Activated CD4-positive, alpha-beta memory T cell treated with anti-CD3 and anti-CD28 coated beads, Interleukin-2, amount 10 ng/mL, durations not matched to agents 7 days and 5 days (primary cell): Measurements from ENCODE around the gene SGTA. TPM values are rescaled to one million over a fixed set of nuclear protein-coding genes. Genes with fewer than 3 reads are reported as not detected.

Experiments used
- CTCF ChIA-PET: fragments of 350-600 bp; sonication (Branson Sonifier 250); formaldehyde crosslinking; loops from one replicate; lab custom pipeline; 2021; ENCODE audit warnings: antibody characterized with exemption, inconsistent platforms; lab: Charles Lee
- POLR2A ChIA-PET: fragments of 350-600 bp; sonication (Branson Sonifier 250); formaldehyde crosslinking; loops from one replicate; lab custom pipeline; 2021; ENCODE audit warnings: antibody characterized with exemption; lab: Charles Lee
- DNase-seq: peaks from one replicate; pipeline ENCODE4 v3.0.0-alpha.2; 2020
- H3K27ac Mint-ChIP-seq: one replicate; pipeline ENCODE4 v1.8.0; 2021; ENCODE audit warnings: mild to moderate bottlenecking, mixed read lengths
- H3K27me3 Mint-ChIP-seq: one replicate; pipeline ENCODE4 v1.8.0; 2021; ENCODE audit warnings: mixed read lengths
- H3K36me3 Mint-ChIP-seq: one replicate; pipeline ENCODE4 v1.8.0; 2021; ENCODE audit warnings: low read depth, mixed read lengths
- H3K4me1 Mint-ChIP-seq: one replicate; pipeline ENCODE4 v1.8.0; 2021; ENCODE audit warnings: mixed read lengths
- H3K4me3 Mint-ChIP-seq: one replicate; pipeline ENCODE4 v1.8.0; 2021; ENCODE audit warnings: mild to moderate bottlenecking, mixed read lengths
- H3K9me3 Mint-ChIP-seq: one replicate; pipeline ENCODE4 v1.8.0; 2021; ENCODE audit warnings: mixed read lengths
- total RNA-seq, 2 experiments: library from RNA; stranded (reverse); gene quantifications; one replicate each; pipeline ENCODE4 v1.2.3, GENCODE V29; 2021

SGTA gene
- total RNA-seq, 2 experiments from 2014 or later, result 38.2 to 42.7 TPM

DNA sequence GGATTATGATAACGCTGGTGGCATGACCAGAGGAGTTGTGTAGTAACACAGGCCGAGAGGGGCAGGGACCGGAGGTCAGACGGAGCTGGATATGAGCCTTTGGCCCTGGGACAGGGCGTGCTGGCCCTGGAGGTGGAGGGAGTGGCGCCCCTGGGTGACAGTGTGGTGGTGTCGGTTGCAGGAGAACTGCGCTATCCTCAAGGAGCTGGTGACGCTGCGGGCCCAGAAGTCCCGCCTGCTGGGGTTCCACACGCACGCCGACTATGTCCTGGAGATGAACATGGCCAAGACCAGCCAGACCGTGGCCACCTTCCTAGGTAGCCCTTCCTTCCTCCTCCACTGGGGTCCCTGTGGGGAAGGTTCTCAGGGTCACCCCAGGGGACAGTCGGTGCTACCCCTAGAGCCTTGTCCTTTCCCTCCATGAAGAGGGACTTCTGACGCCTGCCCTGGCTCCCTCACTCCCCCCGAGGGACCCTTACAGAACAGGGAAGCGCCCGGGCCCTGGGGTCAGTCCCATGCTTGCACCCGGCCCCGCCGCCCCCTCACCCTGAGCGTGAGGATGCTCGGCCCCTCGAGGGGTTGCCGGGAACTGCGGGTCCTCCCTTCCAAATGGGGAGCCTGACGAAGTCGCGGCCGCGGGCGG, 23.8 kb upstream of the SGTA start:
- peaks cover 31% of the 10 kb centered on the region for H3K36me3 Mint-ChIP-seq
- CTCF ChIA-PET, result no interaction called here
- H3K9me3 Mint-ChIP-seq, result no peaks in the 10 kb centered on the region
- no peak for DNase-seq
- H3K4me1 Mint-ChIP-seq, result no peaks in the 10 kb centered on the region
- H3K4me3 Mint-ChIP-seq, result no peak overlapping the region
- no peak overlapping the region for H3K27ac Mint-ChIP-seq
- H3K27me3 Mint-ChIP-seq, result no peaks in the 10 kb centered on the region
- POLR2A ChIA-PET, result no interaction called here

- Mint-ChIP-seq H3K4me1 (no peaks in the 10 kb centered on the region), H3K4me3 (no peak overlapping the region), H3K36me3 (peaks cover 32% of the 10 kb centered on the region), H3K9me3 (no peaks in the 10 kb centered on the region), H3K27ac (no peak overlapping the region), H3K27me3 (no peaks in the 10 kb centered on the region)
- CTCF ChIA-PET, result no interaction called here
- DNase-seq, result no peak
- POLR2A ChIA-PET, result no interaction called here
Measured at GRCh38 chr19:2805991-2806649, 23.0 kb upstream of the SGTA start.

DNA sequence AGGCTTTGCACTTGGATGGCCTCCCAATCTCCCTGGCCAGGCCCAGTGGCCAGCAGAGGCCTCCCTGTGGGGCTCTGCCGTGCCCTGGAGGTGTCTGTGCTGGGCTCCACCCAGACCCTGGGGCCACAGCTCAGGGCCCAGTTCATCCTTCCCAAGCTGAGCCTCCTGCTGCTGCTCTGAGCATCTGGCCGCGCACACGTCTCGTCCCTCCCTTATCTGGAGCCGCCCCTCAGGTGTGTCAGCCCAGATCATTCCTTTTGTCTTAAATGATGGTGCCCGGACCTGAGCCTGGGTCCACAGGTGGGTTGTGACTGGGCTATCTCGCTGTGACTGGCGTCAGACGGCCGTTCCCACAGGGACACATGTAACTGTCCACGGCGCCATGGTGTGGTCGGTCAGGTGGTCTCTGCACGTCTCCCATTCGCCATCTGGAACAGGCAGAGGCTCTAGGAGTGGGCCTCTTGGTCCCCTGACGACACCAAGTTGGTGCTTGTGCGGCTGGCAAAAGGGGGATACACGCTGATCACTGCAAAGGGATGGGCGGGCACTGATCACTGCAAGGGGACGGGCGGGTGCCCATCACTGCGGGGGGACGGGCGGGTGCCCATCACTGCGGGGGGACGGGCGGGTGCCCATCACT, 22.3 kb upstream of the SGTA start:
- no peaks in the 10 kb centered on the region for H3K9me3 Mint-ChIP-seq
- CTCF ChIA-PET, result no interaction called here
- H3K4me3 Mint-ChIP-seq, result no peak overlapping the region
- POLR2A ChIA-PET, result no interaction called here
- H3K36me3 Mint-ChIP-seq, result peaks cover 35% of the 10 kb centered on the region
- H3K27me3 Mint-ChIP-seq, result no peaks in the 10 kb centered on the region
- H3K27ac Mint-ChIP-seq, result no peak overlapping the region
- no peak for DNase-seq
- no peaks in the 10 kb centered on the region for H3K4me1 Mint-ChIP-seq

- no peak for DNase-seq
- Mint-ChIP-seq H3K4me3 (no peak overlapping the region), H3K36me3 (peaks cover 35% of the 10 kb centered on the region), H3K4me1 (no peaks in the 10 kb centered on the region), H3K27ac (no peak overlapping the region), H3K27me3 (no peaks in the 10 kb centered on the region), H3K9me3 (no peaks in the 10 kb centered on the region)
- ChIA-PET POLR2A (no interaction called here), CTCF (interaction anchor here (1.0 kb wide), 1 partner anchor 146 kb away, joined by 3 read pairs; no protein-coding TSS in a partner anchor)
Measured at GRCh38 chr19:2804156-2805004, 21.3 kb upstream of the SGTA start.

- H3K4me3 Mint-ChIP-seq, result no peak overlapping the region
- H3K36me3 Mint-ChIP-seq, result peaks cover 29% of the 10 kb centered on the region
- H3K4me1 Mint-ChIP-seq, result no peaks in the 10 kb centered on the region
- no peaks in the 10 kb centered on the region for H3K9me3 Mint-ChIP-seq
- H3K27me3 Mint-ChIP-seq, result no peaks in the 10 kb centered on the region
- H3K27ac Mint-ChIP-seq, result no peak overlapping the region
- POLR2A ChIA-PET, result no interaction called here
- no peak for DNase-seq
- CTCF ChIA-PET, result interaction anchor here (1.0 kb wide), 1 partner anchor 147 kb away, joined by 3 read pairs; no protein-coding TSS in a partner anchor
Measured at GRCh38 chr19:2803486-2804155, 20.5 kb upstream of the SGTA start.

DNA sequence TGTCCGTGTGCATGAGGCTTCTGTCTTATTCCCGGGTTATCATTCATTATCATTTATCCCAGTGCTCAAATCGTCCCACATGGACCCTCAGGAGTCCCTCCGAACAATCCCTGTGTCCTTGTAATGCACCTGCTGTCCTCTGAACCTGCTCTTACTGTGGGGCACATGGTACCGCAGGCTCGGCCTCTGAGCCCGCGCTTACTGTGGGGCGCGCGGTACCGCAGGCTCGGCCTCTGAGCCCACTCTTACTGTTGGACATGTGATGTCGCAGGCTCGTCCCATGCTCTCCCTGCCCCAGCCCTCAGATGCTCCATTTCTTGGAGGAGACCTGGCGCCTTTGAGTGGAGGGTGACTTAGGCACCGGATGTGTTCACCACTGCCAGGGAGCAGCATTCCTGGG, 19.8 kb upstream of the SGTA start:
- POLR2A ChIA-PET, result no interaction called here
- no peak overlapping the region for H3K27ac Mint-ChIP-seq
- no peaks in the 10 kb centered on the region for H3K27me3 Mint-ChIP-seq
- no peaks in the 10 kb centered on the region for H3K9me3 Mint-ChIP-seq
- H3K4me1 Mint-ChIP-seq, result no peaks in the 10 kb centered on the region
- H3K4me3 Mint-ChIP-seq, result no peak overlapping the region
- H3K36me3 Mint-ChIP-seq, result peaks cover 28% of the 10 kb centered on the region
- CTCF ChIA-PET, result no interaction called here
- no peak for DNase-seq

DNA sequence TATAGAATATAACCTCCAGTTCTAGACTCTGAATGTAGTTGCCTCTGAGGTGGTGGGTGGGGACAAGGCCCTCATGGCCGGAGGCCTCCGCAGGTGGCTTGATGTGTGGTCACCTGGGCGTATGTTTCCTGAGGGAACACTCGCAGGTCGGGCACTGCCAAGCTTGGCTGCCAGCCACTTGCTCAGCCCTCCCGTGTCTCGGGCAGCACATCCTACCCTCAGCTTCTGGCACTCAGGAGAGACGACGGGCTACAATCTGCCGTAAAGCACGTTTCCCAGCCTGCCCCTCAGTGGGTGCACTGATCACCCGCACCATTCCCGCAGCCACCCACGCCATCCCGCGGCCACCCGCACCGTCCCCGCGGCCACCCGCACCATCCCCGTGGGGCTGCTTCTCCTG, 17.4 kb upstream of the SGTA start:
- H3K36me3 Mint-ChIP-seq, result peaks cover 36% of the 10 kb centered on the region
- POLR2A ChIA-PET, result no interaction called here

DNA sequence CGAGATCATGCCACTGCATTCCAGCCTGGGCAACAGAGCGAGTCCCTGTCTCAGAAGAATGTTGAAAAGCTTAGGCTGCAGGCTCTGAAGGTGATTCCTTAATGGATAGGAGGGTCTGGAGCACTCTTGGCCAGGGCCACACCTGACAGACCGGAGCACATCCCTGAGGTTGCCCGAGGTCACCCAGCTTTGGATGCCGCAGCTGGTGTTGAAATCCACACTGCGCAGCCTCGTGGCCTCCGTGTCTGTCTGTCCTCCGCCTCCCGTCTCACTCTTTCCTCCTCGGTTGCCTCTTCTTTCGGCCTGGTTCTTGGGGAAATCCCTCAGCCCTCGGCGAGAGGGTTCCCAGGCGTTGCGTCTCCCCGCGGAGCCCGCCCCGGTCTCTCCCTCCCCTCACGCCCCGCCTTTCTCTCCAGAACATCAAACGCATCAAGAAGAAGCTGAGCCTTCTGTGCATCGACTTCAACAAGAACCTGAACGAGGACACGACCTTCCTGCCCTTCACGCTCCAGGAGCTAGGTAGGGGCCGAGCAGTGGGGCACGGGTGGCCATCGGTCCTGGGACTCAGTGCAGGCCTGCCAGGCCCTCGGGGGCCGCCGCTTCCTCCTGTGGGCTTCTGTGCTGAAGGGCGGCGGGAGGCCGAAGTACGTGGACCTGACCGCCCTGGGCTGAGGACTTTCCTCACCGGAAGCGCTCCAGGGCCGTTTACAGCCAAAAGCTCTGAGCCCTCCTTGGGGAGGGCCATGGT, 16.4 kb upstream of the SGTA start:
- Mint-ChIP-seq H3K4me3 (no peak overlapping the region), H3K27me3 (no peaks in the 10 kb centered on the region), H3K27ac (no peak overlapping the region), H3K9me3 (no peaks in the 10 kb centered on the region), H3K4me1 (no peaks in the 10 kb centered on the region), H3K36me3 (peaks cover 38% of the 10 kb centered on the region)
- ChIA-PET POLR2A (interaction anchor here (1.2 kb wide), 1 partner anchor 16 kb away, joined by 4 read pairs; the partner anchor contains the start of gene SGTA), CTCF (interaction anchor here (0.8 kb wide), 1 partner anchor 20 kb away, joined by 3 read pairs; no protein-coding TSS in a partner anchor)
- DNase-seq, result no peak

More for the DNA sequence above, 17.4 kb upstream of the SGTA start:
- Mint-ChIP-seq H3K4me3 (no peak overlapping the region), H3K27me3 (no peaks in the 10 kb centered on the region), H3K4me1 (no peaks in the 10 kb centered on the region), H3K27ac (no peak overlapping the region), H3K9me3 (no peaks in the 10 kb centered on the region)
- CTCF ChIA-PET, result no interaction called here
- DNase-seq, result no peak

DNA sequence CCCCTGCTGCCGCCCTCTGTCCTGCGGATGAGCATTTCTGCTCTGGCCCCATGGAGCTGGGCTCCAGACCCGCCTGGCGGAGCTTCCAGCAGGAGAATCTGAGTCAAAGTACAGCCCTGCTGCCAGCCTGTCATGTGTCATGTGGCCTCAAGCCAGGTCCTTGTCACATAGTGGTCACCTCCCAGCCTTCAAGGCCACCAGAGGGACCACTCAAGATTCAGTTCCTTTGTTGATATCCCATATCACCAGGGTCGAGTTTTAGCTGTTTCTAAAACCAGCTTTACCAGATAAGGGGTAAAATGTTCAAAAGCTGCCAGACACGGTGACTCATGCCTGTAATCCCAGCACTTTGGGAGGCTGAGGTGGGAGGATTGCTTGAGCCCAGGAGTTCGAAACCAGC, 15.7 kb upstream of the SGTA start:
- Mint-ChIP-seq H3K27ac (no peak overlapping the region), H3K36me3 (peaks cover 37% of the 10 kb centered on the region), H3K9me3 (no peaks in the 10 kb centered on the region), H3K27me3 (no peaks in the 10 kb centered on the region), H3K4me3 (no peak overlapping the region), H3K4me1 (no peaks in the 10 kb centered on the region)
- ChIA-PET CTCF (interaction anchor here (0.8 kb wide), 1 partner anchor 20 kb away, joined by 3 read pairs; no protein-coding TSS in a partner anchor), POLR2A (interaction anchor here (1.2 kb wide), 1 partner anchor 15 kb away, joined by 4 read pairs; the partner anchor contains the start of gene SGTA)
- DNase-seq, result no peak

- no peak for DNase-seq
- peaks cover 38% of the 10 kb centered on the region for H3K36me3 Mint-ChIP-seq
- no peaks in the 10 kb centered on the region for H3K9me3 Mint-ChIP-seq
- ChIA-PET POLR2A (interaction anchor here (1.2 kb wide), 1 partner anchor 15 kb away, joined by 4 read pairs; the partner anchor contains the start of gene SGTA), CTCF (no interaction called here)
- no peaks in the 10 kb centered on the region for H3K27me3 Mint-ChIP-seq
- no peak overlapping the region for H3K27ac Mint-ChIP-seq
- no peak overlapping the region for H3K4me3 Mint-ChIP-seq
- no peaks in the 10 kb centered on the region for H3K4me1 Mint-ChIP-seq
Measured at GRCh38 chr19:2798158-2798685, 15.1 kb upstream of the SGTA start.

DNA sequence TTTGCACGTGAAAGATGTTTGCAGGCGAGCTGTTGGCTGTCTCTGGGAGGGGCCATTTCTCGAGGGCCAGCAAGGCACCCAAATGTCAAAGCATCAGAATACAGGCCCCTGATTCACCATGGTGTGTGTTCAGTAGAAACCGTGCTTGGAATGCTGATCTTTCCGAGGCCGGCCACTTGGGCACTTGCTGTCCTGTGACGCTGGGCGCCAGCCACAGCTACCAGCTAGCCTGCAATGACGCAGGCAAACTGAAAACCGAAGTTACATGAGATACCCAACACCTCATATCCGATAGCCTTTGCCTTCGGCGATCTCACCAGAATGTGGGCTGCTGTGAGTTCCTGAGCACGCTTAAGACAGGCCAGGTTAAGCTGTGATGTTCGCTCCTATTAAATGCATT, 14.2 kb upstream of the SGTA start:
- DNase-seq, result no peak
- CTCF ChIA-PET, result no interaction called here
- Mint-ChIP-seq H3K27me3 (no peaks in the 10 kb centered on the region), H3K4me1 (no peaks in the 10 kb centered on the region), H3K27ac (no peak overlapping the region), H3K36me3 (peaks cover 33% of the 10 kb centered on the region), H3K9me3 (no peaks in the 10 kb centered on the region), H3K4me3 (no peak overlapping the region)
- POLR2A ChIA-PET, result no interaction called here
